Brain microvascular endothelial cell (primary cell): ENCODE data around the gene C1QTNF12.

Experiments
- DNase-seq: peaks from one replicate; pipeline ENCODE4 v3.0.0-alpha.2; 2020
- H3K27ac ChIP-seq: fragments of 250-450 bp; sonication (Bioruptor Pico); 2 replicates; pipeline ENCODE4 v1.5.1; 2020; ENCODE audit warnings: mild to moderate bottlenecking, moderate library complexity
- H3K27me3 ChIP-seq: fragments of 250-450 bp; sonication (Bioruptor Pico); replicated peaks from 2 replicates; pipeline ENCODE4 v1.5.1; 2020; ENCODE audit warnings: mild to moderate bottlenecking
- H3K36me3 ChIP-seq: fragments of 250-450 bp; sonication (Bioruptor Pico); replicated peaks from 2 replicates; pipeline ENCODE4 v1.5.1; 2020; ENCODE audit warnings: mild to moderate bottlenecking
- H3K4me3 ChIP-seq: 2 replicates; pipeline ENCODE4 v1.5.1; 2011; ENCODE audit warnings: low read depth, mild to moderate bottlenecking, control low read depth, low read length, moderate library complexity
- CTCF ChIP-seq: IDR thresholded peaks from 2 replicates; pipeline ENCODE4 v1.5.1; 2011; ENCODE audit warnings: low read depth, mild to moderate bottlenecking, moderate library complexity, low read length, control low read depth, inconsistent platforms; ENCODE audit errors: missing control alignments
- in situ Hi-C: cut with HindIII; loops from 2 replicates; pipeline ENCODE4 v1.10.0; 2017; ENCODE audit warnings: low sequenced_read_pairs, low pct_ligation_motif_present

Gene C1QTNF12

DNA sequence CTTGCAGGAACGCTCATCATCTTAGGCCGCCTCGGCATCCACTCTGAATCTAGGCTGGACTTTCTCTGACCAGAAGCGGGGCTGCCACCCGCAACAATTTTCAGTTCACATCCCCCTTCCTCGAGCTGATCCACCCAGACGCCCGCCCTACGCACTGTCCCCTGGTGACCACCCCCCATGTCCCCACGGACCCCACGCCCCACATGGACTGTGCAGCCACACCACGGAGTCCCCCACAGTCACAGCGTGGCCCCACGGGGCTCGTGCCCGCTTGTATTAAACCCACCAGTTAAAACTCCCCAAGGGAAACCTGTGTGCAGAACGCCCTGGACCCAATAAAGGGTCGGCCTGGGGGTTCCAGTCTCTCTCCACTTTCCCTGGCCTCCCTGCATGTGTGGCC, 13.0 kb upstream of the C1QTNF12 start:
- no peaks in the 10 kb centered on the region for H3K27me3 ChIP-seq
- H3K36me3 ChIP-seq: peaks cover 60% of the 10 kb centered on the region
- DNase-seq: no peak
- in situ Hi-C loops: no loop called here
- no peak overlapping the region for H3K27ac ChIP-seq
- no peak overlapping the region for H3K4me3 ChIP-seq
- TF ChIP-seq CTCF: no peak

DNA sequence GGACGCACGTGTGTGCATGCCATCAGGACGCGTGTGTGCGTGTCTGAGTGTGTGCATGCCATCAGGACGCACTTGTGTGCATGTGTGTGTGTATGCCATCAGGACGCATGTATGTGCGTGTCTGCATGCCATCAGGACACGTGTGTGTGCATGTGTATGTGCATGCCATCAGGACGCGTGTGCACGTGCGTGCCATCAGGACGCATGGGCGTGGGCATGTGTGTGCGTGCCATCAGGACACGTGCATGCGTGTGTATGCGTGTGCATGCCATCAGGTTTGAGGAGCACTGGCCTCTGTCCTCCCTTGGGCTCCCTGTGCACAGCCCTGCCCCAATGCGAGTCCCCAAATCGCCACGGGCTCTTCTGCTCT, 12.6 kb upstream of the C1QTNF12 start:
- in situ Hi-C loops: no loop called here
- H3K4me3 ChIP-seq: no peak overlapping the region
- H3K36me3 ChIP-seq: peaks cover 61% of the 10 kb centered on the region
- no peak overlapping the region for H3K27ac ChIP-seq
- DNase-seq: no peak
- no peak for TF ChIP-seq CTCF
- H3K27me3 ChIP-seq: no peaks in the 10 kb centered on the region

- no peak for TF ChIP-seq CTCF
- Histone ChIP-seq H3K4me3 (no peak overlapping the region), H3K36me3 (peaks cover 62% of the 10 kb centered on the region), H3K27me3 (no peaks in the 10 kb centered on the region), H3K27ac (no peak overlapping the region)
- no peak for DNase-seq
- in situ Hi-C loops: no loop called here
Observed at GRCh38 chr1:1256956-1257871, 10.7 kb upstream of the C1QTNF12 start.

GRCh38 chr1:1255611-1256010, 9.1 kb upstream of the C1QTNF12 start:
- peaks cover 50% of the 10 kb centered on the region for H3K36me3 ChIP-seq
- in situ Hi-C loops: no loop called here
- no peaks in the 10 kb centered on the region for H3K27me3 ChIP-seq
- no peak overlapping the region for H3K4me3 ChIP-seq
- TF ChIP-seq CTCF: no peak
- no peak overlapping the region for H3K27ac ChIP-seq
- DNase-seq: no peak

- in situ Hi-C loops: no loop called here
- Histone ChIP-seq H3K4me3 (no peak overlapping the region), H3K36me3 (peaks cover 50% of the 10 kb centered on the region), H3K27ac (no peak overlapping the region), H3K27me3 (no peaks in the 10 kb centered on the region)
- DNase-seq: no peak
- no peak for TF ChIP-seq CTCF
Observed at GRCh38 chr1:1255078-1255477, 8.6 kb upstream of the C1QTNF12 start.

DNA sequence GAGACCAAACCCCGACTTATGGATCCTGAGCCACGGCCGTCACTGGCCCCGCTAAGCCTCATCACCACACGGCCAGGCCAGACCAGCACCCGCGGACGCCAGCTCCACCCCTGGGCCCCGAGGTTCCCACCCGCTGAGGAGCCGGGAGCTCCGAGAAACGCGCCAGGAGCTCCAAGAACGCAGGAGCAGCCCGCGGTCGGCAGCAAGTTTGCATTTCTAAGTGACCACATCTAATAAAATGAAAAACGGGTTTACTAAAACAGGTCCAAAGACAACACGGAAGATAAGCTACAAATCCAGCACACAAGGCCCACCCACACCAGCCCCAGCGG, 8.1 kb upstream of the C1QTNF12 start:
- no peak for TF ChIP-seq CTCF
- DNase-seq: no peak
- H3K36me3 ChIP-seq: peaks cover 46% of the 10 kb centered on the region
- H3K27ac ChIP-seq: no peak overlapping the region
- in situ Hi-C loops: no loop called here
- no peak overlapping the region for H3K4me3 ChIP-seq
- H3K27me3 ChIP-seq: no peaks in the 10 kb centered on the region
